Suprapubic skin (tissue), 4 donors: ENCODE data around the gene CCDC77.

Source experiments
- CTCF ChIP-seq, 2 donors: fragments of 200-600 bp in 1 of 2; fragments of 450-650 bp in 1 of 2; sonication (generic) in 1 of 2; IDR thresholded peaks; one replicate each; pipeline ENCODE4 v1.5.1; 2016 to 2019; ENCODE audit warnings: antibody characterized with exemption in 2 of 2, mild to moderate bottlenecking in 1 of 2, moderate library complexity in 1 of 2
- EP300 ChIP-seq: sonication (generic); formaldehyde crosslinking; IDR thresholded peaks from one replicate; pipeline ENCODE4 v1.6.1; 2017; ENCODE audit warnings: antibody characterized with exemption
- POLR2A ChIP-seq, 2 donors: fragments of 450-650 bp; IDR thresholded peaks; one replicate each; pipeline ENCODE4 v1.6.1; 2017; ENCODE audit warnings: antibody characterized with exemption in 2 of 2, mild to moderate bottlenecking in 2 of 2, moderate library complexity in 2 of 2
- POLR2AphosphoS5 ChIP-seq, 3 donors: sonication (generic); formaldehyde crosslinking; IDR thresholded peaks; one replicate each; pipeline ENCODE4 v1.6.1; 2017; ENCODE audit warnings: antibody characterized with exemption in 3 of 3

- TF ChIP-seq CTCF (IDR thresholded peaks at IDR 0.05) (no peak), POLR2A (IDR thresholded peaks at IDR 0.05) (no peak), EP300 (no peak), POLR2AphosphoS5 (IDR thresholded peaks at IDR 0.05) (no peak)
Measured at GRCh38 chr12:367972-368371, 33.5 kb upstream of the CCDC77 start.
